Measurements from ENCODE around the gene PPIP5K1.
"Not testable (repeated sequence)": the region's sequence is repeated elsewhere in the genome, so short reads cannot be mapped to it uniquely, and the experiment has no call there.

PPIP5K1 gene

GRCh38 chr15:43589778-43590466 lies at the start of gene PPIP5K1:
Gene PPIP5K1, minus strand, starts transcription at chr15:43590208. Its CDS starts 5,704 bp downstream, at chr15:43584504.
- DNase-seq (ENCODE audit: low read depth): not testable (repeated sequence)

GRCh38 chr15:43638464-43639204 lies 48.6 kb upstream of the PPIP5K1 start:
- DNase-seq (ENCODE audit: low read depth): not testable (repeated sequence)

- DNase-seq (ENCODE audit: low read depth): not testable (repeated sequence)
These were observed 36.9 kb upstream of the PPIP5K1 start for GRCh38 chr15:43626937-43627336.

- DNase-seq (ENCODE audit: low read depth): no peak
These were observed 35.1 kb upstream of the PPIP5K1 start for GRCh38 chr15:43625106-43625505.

GRCh38 chr15:43622068-43622799 lies 32.2 kb upstream of the PPIP5K1 start:
- not testable (repeated sequence) for DNase-seq (ENCODE audit: low read depth)

GRCh38 chr15:43618700-43619099 lies 28.7 kb upstream of the PPIP5K1 start, which contains the start of gene STRC:
Gene STRC, minus strand, starts transcription at chr15:43618800. Its CDS starts 78 bp downstream, at chr15:43618722.
- DNase-seq (ENCODE audit: low read depth): not testable (repeated sequence)

- DNase-seq (ENCODE audit: low read depth): not testable (repeated sequence)
These were observed 27.7 kb upstream of the PPIP5K1 start for GRCh38 chr15:43617750-43618149.

GRCh38 chr15:43602233-43602632 lies 12.2 kb upstream of the PPIP5K1 start:
- not testable (repeated sequence) for DNase-seq (ENCODE audit: low read depth)

GRCh38 chr15:43600200-43600599 lies 10.2 kb upstream of the PPIP5K1 start:
- DNase-seq (ENCODE audit: low read depth): not testable (repeated sequence)

- DNase-seq (ENCODE audit: low read depth): not testable (repeated sequence)
These were observed 9.1 kb upstream of the PPIP5K1 start for GRCh38 chr15:43599131-43599530.

GRCh38 chr15:43593328-43594190 lies 3.6 kb upstream of the PPIP5K1 start, which contains the start of gene CKMT1B:
Gene CKMT1B, plus strand, starts transcription at chr15:43594027. Its CDS starts 192 bp downstream, at chr15:43594219.
- DNase-seq (ENCODE audit: low read depth): not testable (repeated sequence)

GRCh38 chr15:43592841-43593240 lies 2.8 kb upstream of the PPIP5K1 start:
- DNase-seq (ENCODE audit: low read depth): not testable (repeated sequence)

- DNase-seq (ENCODE audit: low read depth): not testable (repeated sequence)
These were observed 15.4 kb downstream of the PPIP5K1 start for GRCh38 chr15:43574607-43575006.

- DNase-seq (ENCODE audit: low read depth): not testable (repeated sequence)
These were observed 23.4 kb downstream of the PPIP5K1 start for GRCh38 chr15:43566615-43567014.

- not testable (repeated sequence) for DNase-seq (ENCODE audit: low read depth)
These were observed 26.2 kb downstream of the PPIP5K1 start for GRCh38 chr15:43563793-43564192.

- DNase-seq (ENCODE audit: low read depth): not testable (repeated sequence)
These were observed 27.3 kb downstream of the PPIP5K1 start for GRCh38 chr15:43562753-43563152.

GRCh38 chr15:43552986-43553385 lies 37.0 kb downstream of the PPIP5K1 start:
- no peak for DNase-seq (ENCODE audit: low read depth)

GRCh38 chr15:43552256-43552655 lies 37.8 kb downstream of the PPIP5K1 start:
- DNase-seq (ENCODE audit: low read depth): no peak

GRCh38 chr15:43550527-43551363 lies 39.3 kb downstream of the PPIP5K1 start:
- DNase-seq (ENCODE audit: low read depth): no peak

- DNase-seq (ENCODE audit: low read depth): no peak
These were observed 42.5 kb downstream of the PPIP5K1 start for GRCh38 chr15:43547539-43547938.

All from stimulated activated CD8-positive, alpha-beta memory T cell treated with anti-CD3 and anti-CD28 coated beads, Interleukin-12 subunit alpha, Interleukin-12 subunit beta, amount 100 ng/mL, for 4 hours (primary cell).